GM12891 (cell line): ENCODE measurements around the gene AMMECR1.

ENCODE experiments used
- PAX5 ChIP-seq: IDR thresholded peaks from 2 replicates; pipeline ENCODE4 v1.6.1; 2011; ENCODE audit warnings: low read length, moderate library complexity, mild to moderate bottlenecking; ENCODE audit not compliant: insufficient read depth, severe bottlenecking
- POLR2A ChIP-seq: IDR thresholded peaks from 2 replicates; pipeline ENCODE4 v1.6.1; 2011; ENCODE audit warnings: low read depth, low read length, control low read depth
- POLR2AphosphoS5 ChIP-seq: IDR thresholded peaks from 2 replicates; pipeline ENCODE4 v1.6.1; 2011; ENCODE audit warnings: low read depth, low read length, control low read depth
- POU2F2 ChIP-seq: IDR thresholded peaks from 2 replicates; pipeline ENCODE4 v1.6.1; 2011; ENCODE audit warnings: low read depth, mild to moderate bottlenecking, control low read depth, low read length, moderate library complexity
- SPI1 ChIP-seq: IDR thresholded peaks from 2 replicates; pipeline ENCODE4 v1.6.1; 2011; ENCODE audit warnings: low read depth, low read length, control low read depth
- TAF1 ChIP-seq: IDR thresholded peaks from 2 replicates; pipeline ENCODE4 v1.6.1; 2011; ENCODE audit warnings: low read depth, low read length, control low read depth

- TF ChIP-seq SPI1 = no peak
- no peak for TF ChIP-seq POLR2A
- no peak for TF ChIP-seq TAF1
- no peak for TF ChIP-seq POLR2AphosphoS5
- no peak for TF ChIP-seq PAX5
- TF ChIP-seq POU2F2 = no peak
These were observed 7.0 kb downstream of the AMMECR1 start for GRCh38 chrX:110310896-110311295.
